Esophagus squamous epithelium (tissue), 5 donors: Measurements from ENCODE around the gene FOXL3. TPM values are rescaled to one million over a fixed set of nuclear protein-coding genes. Genes with fewer than 3 reads are reported as not detected.

Experiments
- DNase-seq: peaks from one replicate; lab custom pipeline; 2025; lab: John Stamatoyannopoulos, UW
- H3K27ac ChIP-seq, 4 donors: fragments of 200-600 bp; sonication (generic); one replicate each; pipeline ENCODE4 v1.5.1; 2016 to 2019; ENCODE audit warnings: mild to moderate bottlenecking in 1 of 4
- H3K27me3 ChIP-seq, 4 donors: fragments of 200-600 bp; sonication (generic); 1 replicate in 3 of 4; 2 replicates in 1 of 4; pipeline versions ENCODE4 v1.5.1 to v1.6.0; 2017 to 2021; ENCODE audit warnings: antibody characterized with exemption in 1 of 4
- H3K36me3 ChIP-seq, 3 donors: fragments of 200-600 bp; sonication (generic); one replicate each; pipeline ENCODE4 v1.5.1; 2016 to 2019
- H3K4me1 ChIP-seq, 3 donors: fragments of 200-600 bp; sonication (generic); one replicate each; pipeline ENCODE4 v1.5.1; 2017 to 2019
- H3K4me3 ChIP-seq, 4 donors: fragments of 200-600 bp; sonication (generic); 1 replicate in 3 of 4; 2 replicates in 1 of 4; pipeline ENCODE4 v1.5.1; 2016 to 2019; ENCODE audit warnings: mild to moderate bottlenecking in 2 of 4, moderate library complexity in 1 of 4
- H3K9me3 ChIP-seq, 3 donors: fragments of 200-600 bp; sonication (generic); one replicate each; pipeline ENCODE4 v1.5.1; 2016 to 2019
- POLR2A ChIP-seq, 4 donors: fragments of 450-650 bp; IDR thresholded peaks; one replicate each; pipeline ENCODE4 v1.6.1; 2017; ENCODE audit warnings: antibody characterized with exemption in 4 of 4, mild to moderate bottlenecking in 4 of 4, moderate library complexity in 3 of 4
- WGBS, 2 donors: methylation state at CpG; one replicate each; pipeline ENCODE4 v1.1.5; 2018; 5-methylcytosine and 5-hydroxymethylcytosine counted together
- intact Hi-C: fragments of 100-400 bp; cut with DNase I; formaldehyde crosslinking; loops from one replicate; pipeline ENCODE4 v1.15.0; 2022
- total RNA-seq, 4 donors: library from RNA; depleted of rRNA; stranded (reverse); fragments of >200 nt; gene quantifications; one replicate each; pipeline ENCODE4 v1.1.0, GENCODE V29; 2016
- TF ChIP-seq, protein P1 (sequence below), 6 experiments: fragments of 450-650 bp in 4 of 6; fragments of 200-600 bp in 2 of 6; sonication (generic) in 2 of 6; IDR thresholded peaks; one replicate each; pipeline ENCODE4 v1.5.1; 2016 to 2019; ENCODE audit warnings: antibody characterized with exemption in 6 of 6, mild to moderate bottlenecking in 4 of 6, moderate library complexity in 4 of 6
- donor health status: DM: yes; HTN: yes; CAD: no.

FOXL3 gene
- total RNA-seq, 4 donors from 2014 or later = not detected

DNA sequence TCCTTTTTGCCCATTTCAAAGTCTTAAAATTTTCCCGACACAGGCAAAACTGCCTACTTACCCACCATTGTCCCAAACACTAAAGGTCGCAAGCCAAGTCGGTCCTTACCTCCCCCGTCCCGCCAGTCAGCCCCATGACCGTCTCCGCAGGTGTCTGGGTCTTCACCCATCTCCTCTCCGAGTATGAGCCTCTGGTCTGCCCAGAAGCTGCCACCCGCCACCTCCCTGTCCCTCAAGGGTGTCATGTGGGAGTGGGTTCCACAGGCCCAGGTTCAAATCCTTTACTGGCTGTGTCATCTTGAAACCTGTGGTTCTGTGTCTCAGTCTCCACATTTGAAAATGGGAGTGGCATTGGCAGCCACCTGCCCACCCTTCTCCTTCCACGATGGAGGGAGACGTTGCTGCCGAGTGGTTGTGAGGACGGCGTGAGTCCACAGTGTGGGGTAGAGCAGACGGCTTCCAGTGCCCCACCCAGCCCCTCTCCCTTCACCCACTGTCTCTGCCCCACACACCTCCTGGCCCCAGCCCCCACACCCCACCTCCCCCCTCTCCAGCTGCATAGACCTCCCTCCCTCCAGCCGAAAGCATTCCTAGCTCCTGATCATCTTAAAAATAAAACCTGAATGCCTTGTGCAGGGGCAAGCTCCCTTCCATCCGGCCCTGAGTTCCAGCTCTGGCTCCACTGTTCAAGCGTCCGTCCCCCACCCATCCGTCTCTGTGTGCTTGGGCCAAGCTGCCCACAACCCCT, 35.3 kb downstream of the FOXL3 start:
- no peak for TF ChIP-seq POLR2A (IDR thresholded peaks at IDR 0.05)
- TF ChIP-seq, protein P1, sequence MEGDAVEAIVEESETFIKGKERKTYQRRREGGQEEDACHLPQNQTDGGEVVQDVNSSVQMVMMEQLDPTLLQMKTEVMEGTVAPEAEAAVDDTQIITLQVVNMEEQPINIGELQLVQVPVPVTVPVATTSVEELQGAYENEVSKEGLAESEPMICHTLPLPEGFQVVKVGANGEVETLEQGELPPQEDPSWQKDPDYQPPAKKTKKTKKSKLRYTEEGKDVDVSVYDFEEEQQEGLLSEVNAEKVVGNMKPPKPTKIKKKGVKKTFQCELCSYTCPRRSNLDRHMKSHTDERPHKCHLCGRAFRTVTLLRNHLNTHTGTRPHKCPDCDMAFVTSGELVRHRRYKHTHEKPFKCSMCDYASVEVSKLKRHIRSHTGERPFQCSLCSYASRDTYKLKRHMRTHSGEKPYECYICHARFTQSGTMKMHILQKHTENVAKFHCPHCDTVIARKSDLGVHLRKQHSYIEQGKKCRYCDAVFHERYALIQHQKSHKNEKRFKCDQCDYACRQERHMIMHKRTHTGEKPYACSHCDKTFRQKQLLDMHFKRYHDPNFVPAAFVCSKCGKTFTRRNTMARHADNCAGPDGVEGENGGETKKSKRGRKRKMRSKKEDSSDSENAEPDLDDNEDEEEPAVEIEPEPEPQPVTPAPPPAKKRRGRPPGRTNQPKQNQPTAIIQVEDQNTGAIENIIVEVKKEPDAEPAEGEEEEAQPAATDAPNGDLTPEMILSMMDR (IDR thresholded peaks at IDR 0.05) = no peak
- Histone ChIP-seq H3K9me3 (peaks cover 0 to 5% (median 0%) of the 10 kb centered on the region in 3 donors), H3K27ac (no peak overlapping the region)

DNA sequence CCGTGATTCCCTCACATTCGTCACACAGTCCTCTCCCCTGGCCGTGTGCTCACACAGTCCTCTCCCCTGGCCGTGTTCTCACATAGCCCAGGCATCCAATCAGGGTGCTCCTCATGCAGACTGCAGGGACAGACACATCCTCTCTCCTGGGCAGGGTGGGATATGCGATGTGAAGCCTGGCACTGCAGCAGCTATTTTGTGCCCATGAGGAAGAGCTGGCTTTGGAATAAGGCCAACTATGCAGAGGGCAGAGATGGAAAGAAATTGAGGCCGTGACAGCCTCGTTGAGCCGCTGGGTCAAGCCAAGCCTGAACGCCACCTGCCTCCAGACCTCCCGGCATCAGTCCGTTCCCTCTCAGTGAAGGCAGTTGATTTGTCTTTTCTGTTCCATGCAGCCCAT, 35.8 kb downstream of the FOXL3 start:
- H3K9me3 ChIP-seq = peaks cover 0 to 5% (median 0%) of the 10 kb centered on the region in 3 donors
- H3K27me3 ChIP-seq = peaks cover 0 to 23% (median 0%) of the 10 kb centered on the region in 4 donors
- peaks cover 0 to 11% (median 0%) of the 10 kb centered on the region in 3 donors for H3K4me1 ChIP-seq
- no peak for DNase-seq
- 93 to 95% methylated on average over 10 of the region's 11 CpGs for WGBS, 2 donors
- H3K4me3 ChIP-seq = no peak overlapping the region
- TF ChIP-seq POLR2A (IDR thresholded peaks at IDR 0.05) = no peak
- TF ChIP-seq, protein P1 (IDR thresholded peaks at IDR 0.05) = no peak
- H3K27ac ChIP-seq = no peak overlapping the region
- intact Hi-C loops = no loop called here
- no peaks in the 10 kb centered on the region for H3K36me3 ChIP-seq

More for the DNA sequence above, 35.3 kb downstream of the FOXL3 start:
- H3K27me3 ChIP-seq = peaks cover 0 to 23% (median 0%) of the 10 kb centered on the region in 4 donors
- intact Hi-C loops = no loop called here
- H3K36me3 ChIP-seq = no peaks in the 10 kb centered on the region
- 76 to 84% methylated on average over 14 to 20 of the region's 20 CpGs for WGBS, 2 donors
- no peak overlapping the region for H3K4me3 ChIP-seq
- DNase-seq = no peak
- peaks cover 0 to 11% (median 0%) of the 10 kb centered on the region in 3 donors for H3K4me1 ChIP-seq

DNA sequence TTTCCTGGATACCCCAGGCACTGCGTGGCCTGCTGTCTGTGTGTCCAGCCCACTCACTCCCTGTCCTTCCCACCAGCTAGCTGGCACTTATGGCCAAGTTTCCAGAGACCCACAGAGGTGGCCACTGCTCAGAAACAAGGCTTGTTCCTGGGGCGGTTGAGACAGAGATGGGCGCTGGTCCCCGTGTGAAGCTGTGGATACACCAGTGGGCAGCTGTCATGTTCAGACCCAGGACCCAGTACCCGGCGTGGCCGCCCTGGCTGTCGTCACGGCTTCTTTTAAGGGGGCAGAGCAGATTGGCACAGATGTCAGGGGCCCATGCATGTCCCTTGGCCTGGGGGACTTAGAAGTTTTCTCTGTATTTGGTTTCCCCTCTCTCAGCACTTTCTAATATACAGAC, 36.3 kb downstream of the FOXL3 start:
- 94 to 100% methylated on average over 1 to 3 of the region's 9 CpGs for WGBS, 2 donors
- peaks cover 0 to 11% (median 0%) of the 10 kb centered on the region in 3 donors for H3K4me1 ChIP-seq
- H3K36me3 ChIP-seq = no peaks in the 10 kb centered on the region
- no peak for TF ChIP-seq POLR2A (IDR thresholded peaks at IDR 0.05)
- TF ChIP-seq, protein P1 (IDR thresholded peaks at IDR 0.05) = no peak
- H3K4me3 ChIP-seq = no peak overlapping the region
- intact Hi-C loops = no loop called here
- no peak for DNase-seq
- H3K27ac ChIP-seq = no peak overlapping the region
- H3K27me3 ChIP-seq = peaks cover 0 to 21% (median 0%) of the 10 kb centered on the region in 4 donors
- peaks cover 0 to 5% (median 0%) of the 10 kb centered on the region in 3 donors for H3K9me3 ChIP-seq

DNA sequence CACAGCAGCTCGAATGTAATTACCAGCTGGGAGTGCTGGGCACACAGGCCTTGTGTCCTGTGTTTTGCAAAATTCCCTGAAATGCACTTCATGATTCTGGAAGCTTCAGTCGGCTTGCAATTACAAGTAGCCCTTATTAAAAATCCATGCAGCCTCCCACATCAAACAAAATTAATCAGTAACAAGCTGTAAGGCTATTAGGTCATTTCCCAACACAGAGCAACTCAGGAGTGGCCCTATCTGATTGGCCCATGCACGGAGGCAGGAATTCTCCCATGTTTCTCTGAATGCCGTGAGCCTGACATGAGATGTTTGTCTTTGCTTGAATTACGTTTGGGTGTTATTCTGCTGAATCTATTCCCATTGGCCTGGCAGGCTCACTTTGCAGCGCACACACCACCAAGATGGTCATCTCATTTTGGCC, 36.9 kb downstream of the FOXL3 start:
- DNase-seq = no peak
- H3K27ac ChIP-seq = no peak overlapping the region

More for the DNA sequence above, 36.9 kb downstream of the FOXL3 start:
- TF ChIP-seq, protein P1 (IDR thresholded peaks at IDR 0.05) = no peak
- no peak for TF ChIP-seq POLR2A (IDR thresholded peaks at IDR 0.05)
- Histone ChIP-seq H3K9me3 (peaks cover 0 to 5% (median 0%) of the 10 kb centered on the region in 3 donors), H3K4me1 (peaks cover 0 to 9% (median 0%) of the 10 kb centered on the region in 3 donors), H3K36me3 (no peaks in the 10 kb centered on the region), H3K4me3 (no peak overlapping the region), H3K27me3 (peaks cover 0 to 16% (median 0%) of the 10 kb centered on the region in 4 donors)
- 63 to 68% methylated on average over 4 to 6 of the region's 6 CpGs for WGBS, 2 donors
- intact Hi-C loops = no loop called here
